Breast epithelium (tissue), 3 donors: ENCODE results near the gene CELF5.

Experiments used
- POLR2A ChIP-seq: fragments of 450-650 bp; IDR thresholded peaks from one replicate; pipeline ENCODE4 v1.6.1; 2016; ENCODE audit warnings: antibody characterized with exemption, mild to moderate bottlenecking, moderate library complexity
- POLR2AphosphoS5 ChIP-seq, 3 donors: sonication (generic); formaldehyde crosslinking; IDR thresholded peaks; one replicate each; pipeline ENCODE4 v1.6.1; 2017; ENCODE audit warnings: antibody characterized with exemption in 3 of 3
- TF ChIP-seq, protein P1 (sequence below), 3 donors: fragments of 450-650 bp; IDR thresholded peaks; one replicate each; pipeline ENCODE4 v1.5.1; 2016 to 2017; ENCODE audit warnings: antibody characterized with exemption in 3 of 3, mild to moderate bottlenecking in 3 of 3, moderate library complexity in 3 of 3

DNA sequence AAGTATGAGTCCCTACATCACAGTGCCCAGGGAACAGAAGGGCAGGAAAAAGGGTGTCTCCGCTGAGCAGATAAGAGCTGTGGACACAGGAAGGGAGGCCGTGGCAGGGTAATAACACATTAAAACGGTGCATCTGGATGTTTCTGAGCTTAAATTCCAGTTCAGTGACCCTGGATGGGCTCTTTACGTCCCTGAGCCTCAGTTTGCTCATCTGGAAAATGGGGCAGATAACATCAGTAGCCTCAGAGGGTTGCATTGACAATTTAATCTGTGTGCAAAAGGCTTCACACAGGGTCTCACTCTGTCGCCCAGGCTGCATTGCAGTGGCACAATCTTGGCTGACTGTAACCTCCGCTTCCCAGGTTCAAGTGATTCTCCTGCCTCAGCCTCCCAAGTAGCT is 58.1 kb downstream of the CELF5 start:
- TF ChIP-seq POLR2A: no peak
- TF ChIP-seq POLR2AphosphoS5 (IDR thresholded peaks at IDR 0.05): no peak
- TF ChIP-seq, protein P1, sequence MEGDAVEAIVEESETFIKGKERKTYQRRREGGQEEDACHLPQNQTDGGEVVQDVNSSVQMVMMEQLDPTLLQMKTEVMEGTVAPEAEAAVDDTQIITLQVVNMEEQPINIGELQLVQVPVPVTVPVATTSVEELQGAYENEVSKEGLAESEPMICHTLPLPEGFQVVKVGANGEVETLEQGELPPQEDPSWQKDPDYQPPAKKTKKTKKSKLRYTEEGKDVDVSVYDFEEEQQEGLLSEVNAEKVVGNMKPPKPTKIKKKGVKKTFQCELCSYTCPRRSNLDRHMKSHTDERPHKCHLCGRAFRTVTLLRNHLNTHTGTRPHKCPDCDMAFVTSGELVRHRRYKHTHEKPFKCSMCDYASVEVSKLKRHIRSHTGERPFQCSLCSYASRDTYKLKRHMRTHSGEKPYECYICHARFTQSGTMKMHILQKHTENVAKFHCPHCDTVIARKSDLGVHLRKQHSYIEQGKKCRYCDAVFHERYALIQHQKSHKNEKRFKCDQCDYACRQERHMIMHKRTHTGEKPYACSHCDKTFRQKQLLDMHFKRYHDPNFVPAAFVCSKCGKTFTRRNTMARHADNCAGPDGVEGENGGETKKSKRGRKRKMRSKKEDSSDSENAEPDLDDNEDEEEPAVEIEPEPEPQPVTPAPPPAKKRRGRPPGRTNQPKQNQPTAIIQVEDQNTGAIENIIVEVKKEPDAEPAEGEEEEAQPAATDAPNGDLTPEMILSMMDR (IDR thresholded peaks at IDR 0.05): no peak
